Testis (tissue), 2 donors: ENCODE data around the gene CYP4V2.

ENCODE experiments used
- POLR2A ChIP-seq: fragments of 450-650 bp; IDR thresholded peaks from one replicate; pipeline ENCODE4 v1.6.1; 2017; ENCODE audit warnings: antibody characterized with exemption, mild to moderate bottlenecking, moderate library complexity
- TF ChIP-seq, protein P1 (sequence below), 3 experiments: fragments of 450-650 bp in 2 of 3; fragments of 200-600 bp in 1 of 3; sonication (generic) in 1 of 3; IDR thresholded peaks; one replicate each; pipeline ENCODE4 v1.5.1; 2016 to 2019; ENCODE audit warnings: antibody characterized with exemption in 3 of 3, mild to moderate bottlenecking in 2 of 3, moderate library complexity in 1 of 3

DNA sequence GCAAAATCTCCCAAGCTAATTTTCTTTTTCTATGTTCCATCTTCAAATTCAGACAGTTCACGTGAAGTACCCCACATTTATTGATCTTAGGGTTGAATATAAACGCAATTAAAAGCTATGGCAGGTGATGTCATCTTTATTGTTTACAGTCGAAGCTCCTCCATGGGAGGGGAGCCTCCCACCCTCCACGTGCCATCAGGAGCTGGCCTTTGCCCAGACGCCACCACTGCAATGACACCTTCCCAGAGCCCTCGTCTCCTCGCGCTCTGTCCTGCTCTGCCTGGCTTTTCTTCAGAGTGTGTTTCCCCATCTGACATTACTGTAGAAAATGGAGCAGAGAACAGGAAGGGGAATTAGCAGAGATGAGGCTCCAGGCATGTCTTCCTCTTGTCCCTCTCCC lies 18.8 kb upstream of the CYP4V2 start:
- TF ChIP-seq, protein P1, sequence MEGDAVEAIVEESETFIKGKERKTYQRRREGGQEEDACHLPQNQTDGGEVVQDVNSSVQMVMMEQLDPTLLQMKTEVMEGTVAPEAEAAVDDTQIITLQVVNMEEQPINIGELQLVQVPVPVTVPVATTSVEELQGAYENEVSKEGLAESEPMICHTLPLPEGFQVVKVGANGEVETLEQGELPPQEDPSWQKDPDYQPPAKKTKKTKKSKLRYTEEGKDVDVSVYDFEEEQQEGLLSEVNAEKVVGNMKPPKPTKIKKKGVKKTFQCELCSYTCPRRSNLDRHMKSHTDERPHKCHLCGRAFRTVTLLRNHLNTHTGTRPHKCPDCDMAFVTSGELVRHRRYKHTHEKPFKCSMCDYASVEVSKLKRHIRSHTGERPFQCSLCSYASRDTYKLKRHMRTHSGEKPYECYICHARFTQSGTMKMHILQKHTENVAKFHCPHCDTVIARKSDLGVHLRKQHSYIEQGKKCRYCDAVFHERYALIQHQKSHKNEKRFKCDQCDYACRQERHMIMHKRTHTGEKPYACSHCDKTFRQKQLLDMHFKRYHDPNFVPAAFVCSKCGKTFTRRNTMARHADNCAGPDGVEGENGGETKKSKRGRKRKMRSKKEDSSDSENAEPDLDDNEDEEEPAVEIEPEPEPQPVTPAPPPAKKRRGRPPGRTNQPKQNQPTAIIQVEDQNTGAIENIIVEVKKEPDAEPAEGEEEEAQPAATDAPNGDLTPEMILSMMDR (IDR thresholded peaks at IDR 0.05), result no peak
- no peak for TF ChIP-seq POLR2A
